Measurements from ENCODE around the gene IKBKE.
A peak's percentile ranks its signal among the peaks of the same experiment; 100 is the strongest.

The IKBKE gene

GRCh38 chr1:206497774-206498173, 27.5 kb downstream of the IKBKE start:
- no peak for DNase-seq

- no peak for DNase-seq
Observed at GRCh38 chr1:206498685-206499084, 28.4 kb downstream of the IKBKE start.

- DNase-seq, result no peak
Observed at GRCh38 chr1:206500046-206500445, 29.8 kb downstream of the IKBKE start.

- DNase-seq, result no peak
Observed at GRCh38 chr1:206501881-206502280, 31.6 kb downstream of the IKBKE start.

GRCh38 chr1:206502403-206502802, 32.1 kb downstream of the IKBKE start:
- DNase-seq, result no peak

- no peak for DNase-seq
Observed at GRCh38 chr1:206502812-206503211, 32.5 kb downstream of the IKBKE start.

GRCh38 chr1:206503591-206504362, 33.5 kb downstream of the IKBKE start:
- DNase-seq, result peak; percentile 60

GRCh38 chr1:206504363-206504713, 34.1 kb downstream of the IKBKE start:
- no peak for DNase-seq

GRCh38 chr1:206505702-206506355, 35.6 kb downstream of the IKBKE start:
- no peak for DNase-seq

- no peak for DNase-seq
Observed at GRCh38 chr1:206506405-206507283, 36.4 kb downstream of the IKBKE start.

- DNase-seq, result peak; percentile 87
Observed at GRCh38 chr1:206507284-206508129, 37.2 kb downstream of the IKBKE start, which contains the start of gene RASSF5. TSS of gene RASSF5 (plus strand) at chr1:206507531. CDS start at chr1:206507603, 72 bp downstream.

- no peak for DNase-seq
Observed at GRCh38 chr1:206508130-206508889, 38.0 kb downstream of the IKBKE start.

- DNase-seq, result peak; percentile 70
Observed at GRCh38 chr1:206508956-206509355, 38.7 kb downstream of the IKBKE start.

- DNase-seq, result no peak
Observed at GRCh38 chr1:206509612-206510257, 39.5 kb downstream of the IKBKE start.

- no peak for DNase-seq
Observed at GRCh38 chr1:206510371-206510770, 40.1 kb downstream of the IKBKE start.

GRCh38 chr1:206511362-206512057, 41.2 kb downstream of the IKBKE start:
- no peak for DNase-seq

- no peak for DNase-seq
Observed at GRCh38 chr1:206512058-206512850, 42.0 kb downstream of the IKBKE start.

GRCh38 chr1:206512851-206513180, 42.5 kb downstream of the IKBKE start:
- DNase-seq, result no peak

GRCh38 chr1:206513312-206514111, 43.2 kb downstream of the IKBKE start:
- peak; percentile 92 for DNase-seq

All from right hindlimb (tissue), 1 donor.